HCT116 (cell line): ENCODE measurements around the gene COMMD6.

Source experiments
- ATF3 ChIP-seq: IDR thresholded peaks from 2 replicates; pipeline ENCODE4 v1.6.1; 2012
- EZH2phosphoT487 ChIP-seq: fragments of 200-600 bp; IDR thresholded peaks from 2 replicates; pipeline ENCODE4 v1.6.1; 2018; ENCODE audit warnings: antibody characterized with exemption, borderline replicate concordance
- FOSL1 ChIP-seq: IDR thresholded peaks from 2 replicates; pipeline ENCODE4 v1.6.1; 2012; ENCODE audit warnings: low read depth
- POLR2A ChIP-seq: IDR thresholded peaks from 2 replicates; pipeline ENCODE4 v1.7.0; 2011; ENCODE audit warnings: borderline replicate concordance; ENCODE audit not compliant: insufficient read depth, insufficient read length; ENCODE audit errors: extremely low read depth
- POLR2AphosphoS5 ChIP-seq: IDR thresholded peaks from 2 replicates; pipeline ENCODE4 v1.6.1; 2011; ENCODE audit warnings: mild to moderate bottlenecking, low read depth, low read length, moderate library complexity
- ZFX ChIP-seq: fragments of 450-650 bp; IDR thresholded peaks from 2 replicates; pipeline ENCODE4 v1.6.1; 2017
- TF ChIP-seq, protein P1 (sequence below), 3 experiments: fragments of 200-600 bp in 1 of 3; sonication (generic) in 1 of 3; IDR thresholded peaks in 2 of 3; conservative IDR thresholded peaks in 1 of 3; 2 replicates each; pipeline ENCODE4 v1.5.1; 2012 to 2017; ENCODE audit warnings: low read depth in 2 of 3, low read length in 2 of 3, antibody characterized with exemption in 1 of 3, borderline replicate concordance in 1 of 3, control low read depth in 1 of 3, mild to moderate bottlenecking in 1 of 3, mixed read lengths in 1 of 3, mixed run types in 1 of 3, moderate library complexity in 1 of 3; ENCODE audit not compliant: insufficient read depth in 1 of 3

DNA sequence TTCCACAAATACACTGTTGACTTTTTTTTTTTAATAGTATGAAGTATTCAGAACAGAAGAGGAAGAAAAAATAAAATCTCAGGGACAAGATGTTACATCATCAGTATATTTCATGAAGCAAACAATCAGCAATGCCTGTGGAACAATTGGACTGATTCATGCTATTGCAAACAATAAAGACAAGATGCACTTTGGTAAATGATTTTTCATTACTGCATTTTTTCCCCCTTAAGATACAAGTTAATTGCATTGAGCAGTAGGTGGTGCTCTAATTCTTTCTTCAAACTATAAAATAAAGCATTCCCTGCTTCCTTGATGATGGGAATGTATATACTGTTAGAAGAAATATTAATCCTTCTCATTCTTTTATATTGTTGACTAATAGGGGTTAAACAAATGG lies 29.0 kb upstream of the COMMD6 start:
- TF ChIP-seq EZH2phosphoT487, result no peak
- TF ChIP-seq, protein P1, sequence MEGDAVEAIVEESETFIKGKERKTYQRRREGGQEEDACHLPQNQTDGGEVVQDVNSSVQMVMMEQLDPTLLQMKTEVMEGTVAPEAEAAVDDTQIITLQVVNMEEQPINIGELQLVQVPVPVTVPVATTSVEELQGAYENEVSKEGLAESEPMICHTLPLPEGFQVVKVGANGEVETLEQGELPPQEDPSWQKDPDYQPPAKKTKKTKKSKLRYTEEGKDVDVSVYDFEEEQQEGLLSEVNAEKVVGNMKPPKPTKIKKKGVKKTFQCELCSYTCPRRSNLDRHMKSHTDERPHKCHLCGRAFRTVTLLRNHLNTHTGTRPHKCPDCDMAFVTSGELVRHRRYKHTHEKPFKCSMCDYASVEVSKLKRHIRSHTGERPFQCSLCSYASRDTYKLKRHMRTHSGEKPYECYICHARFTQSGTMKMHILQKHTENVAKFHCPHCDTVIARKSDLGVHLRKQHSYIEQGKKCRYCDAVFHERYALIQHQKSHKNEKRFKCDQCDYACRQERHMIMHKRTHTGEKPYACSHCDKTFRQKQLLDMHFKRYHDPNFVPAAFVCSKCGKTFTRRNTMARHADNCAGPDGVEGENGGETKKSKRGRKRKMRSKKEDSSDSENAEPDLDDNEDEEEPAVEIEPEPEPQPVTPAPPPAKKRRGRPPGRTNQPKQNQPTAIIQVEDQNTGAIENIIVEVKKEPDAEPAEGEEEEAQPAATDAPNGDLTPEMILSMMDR (IDR thresholded peaks at IDR 0.05 in 2 of 3, conservative IDR thresholded peaks at IDR 0.05 in 1 of 3; ENCODE audit: borderline replicate concordance in 1 of 3, insufficient read depth in 1 of 3, low read depth in 2 of 3, low read length in 2 of 3), result peak; percentile 18 to 48 (median 31); a peak in 4 of 6 replicates
- no peak for TF ChIP-seq ZFX
- TF ChIP-seq POLR2AphosphoS5, result no peak
- TF ChIP-seq FOSL1, result no peak
- TF ChIP-seq ATF3, result no peak
- TF ChIP-seq POLR2A, result no peak
